Suprapubic skin (tissue), 4 donors: Measurements from ENCODE around the gene BAIAP2. TPM values are rescaled to one million over a fixed set of nuclear protein-coding genes. Genes with fewer than 3 reads are reported as not detected.
A peak's percentile ranks its signal among the peaks of the same experiment; 100 is the strongest.

Experiments used
- DNase-seq, 2 donors: peaks; one replicate each; pipeline ENCODE4 v3.0.0-alpha.2; 2019; ENCODE audit warnings: low spot score in 2 of 2
- H3K27ac ChIP-seq: fragments of 200-600 bp; sonication (generic); one replicate; pipeline ENCODE4 v1.5.1; 2019
- H3K27me3 ChIP-seq: fragments of 200-600 bp; sonication (generic); one replicate; pipeline ENCODE4 v1.5.1; 2019
- H3K36me3 ChIP-seq: fragments of 200-600 bp; sonication (generic); one replicate; pipeline ENCODE4 v1.5.1; 2019
- H3K4me1 ChIP-seq: fragments of 200-600 bp; sonication (generic); one replicate; pipeline ENCODE4 v1.5.1; 2019
- H3K4me3 ChIP-seq: fragments of 200-600 bp; sonication (generic); one replicate; pipeline ENCODE4 v1.5.1; 2019; ENCODE audit warnings: mild to moderate bottlenecking
- H3K9me3 ChIP-seq: fragments of 200-600 bp; sonication (generic); one replicate; pipeline ENCODE4 v1.5.1; 2019
- CTCF ChIP-seq, 2 donors: fragments of 200-600 bp in 1 of 2; fragments of 450-650 bp in 1 of 2; sonication (generic) in 1 of 2; IDR thresholded peaks; one replicate each; pipeline ENCODE4 v1.5.1; 2016 to 2019; ENCODE audit warnings: antibody characterized with exemption in 2 of 2, mild to moderate bottlenecking in 1 of 2, moderate library complexity in 1 of 2
- EP300 ChIP-seq: sonication (generic); formaldehyde crosslinking; IDR thresholded peaks from one replicate; pipeline ENCODE4 v1.6.1; 2017; ENCODE audit warnings: antibody characterized with exemption
- POLR2A ChIP-seq, 2 donors: fragments of 450-650 bp; IDR thresholded peaks; one replicate each; pipeline ENCODE4 v1.6.1; 2017; ENCODE audit warnings: antibody characterized with exemption in 2 of 2, mild to moderate bottlenecking in 2 of 2, moderate library complexity in 2 of 2
- POLR2AphosphoS5 ChIP-seq, 3 donors: sonication (generic); formaldehyde crosslinking; IDR thresholded peaks; one replicate each; pipeline ENCODE4 v1.6.1; 2017; ENCODE audit warnings: antibody characterized with exemption in 3 of 3
- WGBS: methylation state at CpG from one replicate; pipeline ENCODE4 v1.1.5; 2018; 5-methylcytosine and 5-hydroxymethylcytosine counted together
- total RNA-seq, 4 donors: library from RNA; depleted of rRNA; stranded (reverse); fragments of >200 nt; gene quantifications; one replicate each; pipeline ENCODE4 v1.1.0, GENCODE V29; 2016

Gene BAIAP2
- total RNA-seq, 4 donors from 2014 or later: 214 to 283 (median 260) TPM

- Histone ChIP-seq H3K27me3 (no peaks in the 10 kb centered on the region), H3K36me3 (peaks cover 41% of the 10 kb centered on the region), H3K4me1 (peaks cover 59% of the 10 kb centered on the region), H3K9me3 (no peaks in the 10 kb centered on the region), H3K4me3 (no peak overlapping the region), H3K27ac (peak overlapping the region; percentile 39)
- DNase-seq: no peak
- 65% methylated on average over 33 of the region's 39 CpGs for WGBS
- TF ChIP-seq EP300 (no peak), CTCF (IDR thresholded peaks at IDR 0.05) (no peak), POLR2AphosphoS5 (IDR thresholded peaks at IDR 0.05) (no peak), POLR2A (IDR thresholded peaks at IDR 0.05) (no peak)
Observed at GRCh38 chr17:81071761-81072741, 37.1 kb downstream of the BAIAP2 start.

DNA sequence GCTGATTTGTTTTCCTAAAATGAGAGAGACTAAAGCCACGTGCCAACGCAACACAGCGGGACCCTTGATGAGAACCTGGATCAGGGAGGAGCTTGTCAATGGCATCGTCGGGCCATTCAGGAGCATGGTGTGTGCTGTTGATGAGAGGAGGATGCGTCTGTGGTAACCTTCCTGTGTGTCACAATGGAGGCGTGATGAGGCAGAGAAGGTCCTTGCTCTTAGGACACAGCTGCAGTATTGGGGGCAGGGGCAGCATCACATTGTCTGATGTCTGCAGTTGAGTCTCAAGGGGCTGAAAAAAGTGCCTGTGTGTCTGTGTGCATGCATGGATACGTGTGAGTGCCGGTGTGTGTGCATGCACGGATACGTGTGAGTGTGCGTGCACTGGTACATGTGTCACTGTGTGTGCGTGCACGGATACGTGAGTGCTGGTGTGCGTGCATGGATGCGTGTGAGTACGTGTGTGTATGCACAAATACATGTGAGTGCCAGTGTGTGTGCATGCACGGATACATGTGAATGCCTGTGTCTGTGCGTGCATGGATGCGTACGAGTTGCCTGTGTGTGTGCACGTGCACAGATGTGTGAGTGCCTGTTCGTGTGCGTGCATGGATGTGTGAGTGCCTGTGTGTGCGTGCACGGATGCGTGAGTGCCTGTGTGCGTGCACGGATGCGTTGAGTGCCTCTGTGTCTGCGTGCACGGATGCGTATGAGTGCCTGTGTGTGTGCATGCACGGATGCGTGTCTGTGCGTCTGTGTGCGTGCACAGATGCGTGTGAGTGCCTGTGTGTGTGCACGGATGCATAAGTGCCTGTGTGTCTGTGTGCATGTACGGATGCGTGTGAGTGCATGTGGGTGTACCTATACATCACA lies 39.3 kb downstream of the BAIAP2 start:
- TF ChIP-seq POLR2AphosphoS5 (IDR thresholded peaks at IDR 0.05): no peak
- no peak for TF ChIP-seq EP300
- TF ChIP-seq POLR2A (IDR thresholded peaks at IDR 0.05): no peak
- no peak for TF ChIP-seq CTCF (IDR thresholded peaks at IDR 0.05)
- no peaks in the 10 kb centered on the region for H3K27me3 ChIP-seq
- WGBS: 84% methylated on average over 40 of the region's 42 CpGs
- no peak overlapping the region for H3K4me3 ChIP-seq
- H3K4me1 ChIP-seq: peaks cover 42% of the 10 kb centered on the region
- no peak for DNase-seq
- H3K9me3 ChIP-seq: no peaks in the 10 kb centered on the region
- peaks cover 36% of the 10 kb centered on the region for H3K36me3 ChIP-seq
- H3K27ac ChIP-seq: no peak overlapping the region

- peaks cover 38% of the 10 kb centered on the region for H3K36me3 ChIP-seq
- no peaks in the 10 kb centered on the region for H3K9me3 ChIP-seq
- TF ChIP-seq POLR2A (IDR thresholded peaks at IDR 0.05) (no peak), EP300 (no peak), CTCF (IDR thresholded peaks at IDR 0.05) (no peak), POLR2AphosphoS5 (IDR thresholded peaks at IDR 0.05) (no peak)
- 29% methylated on average over 8 of the region's 8 CpGs for WGBS
- no peak overlapping the region for H3K4me3 ChIP-seq
- no peaks in the 10 kb centered on the region for H3K27me3 ChIP-seq
- H3K4me1 ChIP-seq: peaks cover 42% of the 10 kb centered on the region
- DNase-seq: no peak
- H3K27ac ChIP-seq: no peak overlapping the region
Observed at GRCh38 chr17:81074875-81075274, 39.9 kb downstream of the BAIAP2 start.

- peaks cover 38% of the 10 kb centered on the region for H3K36me3 ChIP-seq
- H3K4me3 ChIP-seq: no peak overlapping the region
- H3K9me3 ChIP-seq: no peaks in the 10 kb centered on the region
- no peaks in the 10 kb centered on the region for H3K27me3 ChIP-seq
- H3K27ac ChIP-seq: no peak overlapping the region
- TF ChIP-seq EP300 (no peak), CTCF (IDR thresholded peaks at IDR 0.05) (no peak), POLR2A (IDR thresholded peaks at IDR 0.05) (no peak), POLR2AphosphoS5 (IDR thresholded peaks at IDR 0.05) (no peak)
- WGBS: 87% methylated on average over 17 of the region's 17 CpGs
- H3K4me1 ChIP-seq: peaks cover 44% of the 10 kb centered on the region
- no peak for DNase-seq
Observed at GRCh38 chr17:81075307-81075706, 40.4 kb downstream of the BAIAP2 start.
